ENCODE data around the gene SVIL.

SVIL gene, protein sequence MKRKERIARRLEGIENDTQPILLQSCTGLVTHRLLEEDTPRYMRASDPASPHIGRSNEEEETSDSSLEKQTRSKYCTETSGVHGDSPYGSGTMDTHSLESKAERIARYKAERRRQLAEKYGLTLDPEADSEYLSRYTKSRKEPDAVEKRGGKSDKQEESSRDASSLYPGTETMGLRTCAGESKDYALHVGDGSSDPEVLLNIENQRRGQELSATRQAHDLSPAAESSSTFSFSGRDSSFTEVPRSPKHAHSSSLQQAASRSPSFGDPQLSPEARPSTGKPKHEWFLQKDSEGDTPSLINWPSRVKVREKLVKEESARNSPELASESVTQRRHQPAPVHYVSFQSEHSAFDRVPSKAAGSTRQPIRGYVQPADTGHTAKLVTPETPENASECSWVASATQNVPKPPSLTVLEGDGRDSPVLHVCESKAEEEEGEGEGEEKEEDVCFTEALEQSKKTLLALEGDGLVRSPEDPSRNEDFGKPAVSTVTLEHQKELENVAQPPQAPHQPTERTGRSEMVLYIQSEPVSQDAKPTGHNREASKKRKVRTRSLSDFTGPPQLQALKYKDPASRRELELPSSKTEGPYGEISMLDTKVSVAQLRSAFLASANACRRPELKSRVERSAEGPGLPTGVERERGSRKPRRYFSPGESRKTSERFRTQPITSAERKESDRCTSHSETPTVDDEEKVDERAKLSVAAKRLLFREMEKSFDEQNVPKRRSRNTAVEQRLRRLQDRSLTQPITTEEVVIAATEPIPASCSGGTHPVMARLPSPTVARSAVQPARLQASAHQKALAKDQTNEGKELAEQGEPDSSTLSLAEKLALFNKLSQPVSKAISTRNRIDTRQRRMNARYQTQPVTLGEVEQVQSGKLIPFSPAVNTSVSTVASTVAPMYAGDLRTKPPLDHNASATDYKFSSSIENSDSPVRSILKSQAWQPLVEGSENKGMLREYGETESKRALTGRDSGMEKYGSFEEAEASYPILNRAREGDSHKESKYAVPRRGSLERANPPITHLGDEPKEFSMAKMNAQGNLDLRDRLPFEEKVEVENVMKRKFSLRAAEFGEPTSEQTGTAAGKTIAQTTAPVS (N-terminal part only)

GRCh38 chr10:29634764-29635625 is at the start of gene SVIL:
Gene SVIL, minus strand, starts transcription at chr10:29634971. Its CDS starts 79,913 bp downstream, at chr10:29555058.
- DNase-seq (ENCODE audit: low read depth): no peak

DNA sequence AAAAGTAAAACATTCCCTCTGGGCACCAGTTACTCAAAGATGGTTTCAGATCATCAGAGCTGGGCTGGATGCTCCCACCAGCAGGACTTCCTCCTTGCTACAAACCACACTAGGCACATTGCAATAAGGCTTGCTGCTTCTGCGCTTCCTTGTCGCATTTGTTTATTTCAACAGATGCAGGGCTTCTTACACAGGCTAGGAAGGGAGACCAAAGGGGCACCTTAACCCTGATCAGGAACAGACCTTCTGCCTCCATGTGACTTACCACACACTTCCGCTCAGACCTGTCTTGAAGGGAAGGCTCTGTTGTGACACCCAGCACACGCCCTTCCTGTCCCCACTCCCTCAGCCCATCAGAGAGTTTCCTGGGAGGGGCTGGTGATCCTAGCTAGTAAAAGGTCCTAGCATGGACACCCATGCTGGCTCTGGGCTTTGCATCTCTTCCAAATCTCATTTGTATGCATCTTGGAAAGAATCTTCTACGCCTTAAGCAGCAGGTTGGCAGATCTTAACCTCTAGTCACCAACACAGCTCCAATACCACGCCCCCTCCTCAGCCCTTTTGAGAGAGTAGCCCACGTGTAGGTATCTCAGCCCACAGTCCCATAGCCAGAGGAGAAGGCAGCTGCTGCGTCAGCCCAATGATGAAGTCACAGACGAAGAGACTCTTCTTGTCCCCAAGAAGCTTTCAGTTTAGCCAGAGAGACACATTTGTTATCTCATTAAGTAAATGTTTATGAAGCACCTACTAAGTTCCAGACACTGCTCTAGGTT is 47.1 kb upstream of the SVIL start:
- peak; percentile 36 for DNase-seq (ENCODE audit: low read depth)

DNA sequence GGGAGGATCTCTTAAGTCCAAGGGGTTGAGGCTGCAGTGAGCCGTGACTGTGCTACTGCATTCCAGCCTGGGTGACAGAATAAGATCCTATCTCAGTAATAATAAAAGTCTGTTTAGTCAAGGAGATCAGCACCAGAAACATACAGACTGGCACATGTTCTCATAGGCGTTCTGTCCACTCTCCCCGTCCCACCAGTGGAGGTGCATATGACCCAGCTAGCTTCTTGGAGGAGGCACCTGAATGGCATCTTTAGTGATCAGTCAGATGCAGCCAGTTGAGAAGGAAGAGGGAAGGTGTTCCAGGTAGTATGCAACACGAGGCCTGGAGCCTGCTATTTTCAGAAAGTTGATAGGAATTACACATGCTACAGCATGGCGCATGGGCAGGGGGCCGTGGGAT is 45.3 kb upstream of the SVIL start:
- DNase-seq (ENCODE audit: low read depth): no peak

DNA sequence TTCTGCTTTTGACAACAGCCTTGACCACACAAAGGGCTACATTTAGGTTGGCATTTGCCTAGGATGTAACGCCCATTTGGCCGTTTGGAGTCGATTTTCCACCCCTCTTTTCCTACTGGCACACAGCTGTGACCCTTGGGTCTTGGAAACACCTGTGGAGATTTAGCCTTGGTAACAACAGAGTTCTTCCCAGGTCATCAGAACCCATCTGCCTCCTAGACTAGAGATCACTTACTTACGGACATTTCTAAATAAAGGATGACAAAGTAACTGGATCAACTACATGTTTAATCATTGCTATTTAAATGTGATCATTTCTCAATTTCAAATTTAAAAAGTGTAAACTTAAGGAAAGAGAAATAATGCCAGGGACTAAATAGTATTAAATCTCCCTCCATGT is 42.0 kb upstream of the SVIL start:
- no peak for DNase-seq (ENCODE audit: low read depth)

DNA sequence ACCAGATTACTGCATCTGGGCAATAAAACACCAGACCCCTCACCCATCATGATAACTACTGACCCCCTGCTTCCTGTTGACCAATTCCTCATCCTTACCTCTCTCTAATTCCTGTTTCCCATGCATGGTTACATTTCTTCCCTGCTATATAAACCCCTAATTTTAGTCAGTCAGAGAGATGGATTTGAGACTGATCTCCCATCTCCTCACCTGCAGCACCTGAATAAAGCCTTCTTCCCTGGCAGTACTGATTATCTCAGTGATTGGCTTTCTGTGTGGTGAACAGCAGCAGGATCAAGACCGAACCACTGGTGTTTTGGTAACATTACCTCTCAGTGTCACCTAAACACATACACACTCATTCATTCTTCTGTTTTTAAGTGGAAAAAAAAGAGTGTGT is 41.2 kb upstream of the SVIL start:
- DNase-seq (ENCODE audit: low read depth): no peak

DNA sequence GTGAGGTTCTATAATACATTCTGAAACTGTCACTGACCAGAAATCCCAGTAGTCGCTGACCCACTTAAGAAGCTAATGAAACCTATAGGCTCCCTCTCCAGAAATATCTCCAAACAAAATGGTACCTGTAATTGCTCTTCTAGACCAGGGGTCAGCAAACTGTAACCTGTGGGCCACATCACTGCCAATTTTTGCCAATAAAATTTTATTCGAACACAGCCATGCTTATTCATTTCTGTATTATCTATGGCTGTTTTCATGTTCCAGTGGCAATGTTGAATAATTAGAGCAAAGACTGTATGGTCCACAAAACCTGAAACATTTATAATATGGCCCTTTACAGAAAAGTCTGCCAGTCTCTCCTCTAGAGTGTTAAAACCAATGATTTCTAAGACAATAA is 37.2 kb upstream of the SVIL start:
- DNase-seq (ENCODE audit: low read depth): no peak

DNA sequence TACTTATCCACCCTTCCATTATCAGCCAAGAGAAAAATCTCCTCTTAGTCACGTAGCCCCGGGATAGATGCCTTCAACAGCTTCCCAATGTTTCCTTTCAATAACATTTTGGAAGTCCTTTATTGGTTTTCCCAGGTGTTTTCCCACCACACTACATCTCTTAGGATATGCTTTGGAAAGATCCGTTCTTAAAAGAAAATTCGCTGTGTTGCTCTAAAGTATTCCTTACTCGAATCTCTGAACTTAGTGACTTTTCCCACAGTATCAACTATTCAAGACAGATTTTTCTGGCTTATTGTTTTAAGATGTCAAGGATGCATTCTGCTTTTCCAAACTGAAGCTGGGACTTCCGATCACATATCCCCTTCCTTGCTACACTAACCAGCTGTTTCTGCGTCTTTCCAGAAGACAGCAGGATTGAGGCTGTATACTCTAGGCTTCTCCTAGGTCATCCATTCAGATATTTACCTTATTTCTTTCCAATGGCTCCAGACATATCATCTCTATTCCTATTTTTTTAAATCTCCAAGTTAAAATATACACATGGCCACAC is 36.5 kb upstream of the SVIL start:
- no peak for DNase-seq (ENCODE audit: low read depth)

- no peak for DNase-seq (ENCODE audit: low read depth)
These were observed 36.0 kb upstream of the SVIL start for GRCh38 chr10:29670761-29671160.

GRCh38 chr10:29669149-29669548 is 34.4 kb upstream of the SVIL start:
- no peak for DNase-seq (ENCODE audit: low read depth)

- DNase-seq (ENCODE audit: low read depth): no peak
These were observed 33.9 kb upstream of the SVIL start for GRCh38 chr10:29668628-29669027.

DNA sequence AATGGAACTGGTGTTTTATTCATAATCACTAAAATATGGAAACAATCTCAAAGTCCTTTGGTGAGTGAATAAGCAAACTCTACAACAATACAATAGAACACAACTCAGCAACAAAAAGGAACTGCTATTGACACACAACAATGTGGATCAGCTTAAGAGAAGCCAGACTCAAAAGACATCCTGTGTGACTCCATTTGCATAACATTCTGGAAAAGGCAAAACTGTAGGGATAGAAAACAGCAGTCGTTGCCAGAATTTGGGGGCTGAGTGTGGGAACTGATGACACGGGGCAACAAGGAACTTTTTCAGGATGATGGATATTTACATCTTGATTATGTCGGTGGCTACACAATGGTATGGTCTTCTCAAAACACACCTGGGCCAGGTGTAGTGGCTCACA is 32.4 kb upstream of the SVIL start:
- DNase-seq (ENCODE audit: low read depth): no peak

DNA sequence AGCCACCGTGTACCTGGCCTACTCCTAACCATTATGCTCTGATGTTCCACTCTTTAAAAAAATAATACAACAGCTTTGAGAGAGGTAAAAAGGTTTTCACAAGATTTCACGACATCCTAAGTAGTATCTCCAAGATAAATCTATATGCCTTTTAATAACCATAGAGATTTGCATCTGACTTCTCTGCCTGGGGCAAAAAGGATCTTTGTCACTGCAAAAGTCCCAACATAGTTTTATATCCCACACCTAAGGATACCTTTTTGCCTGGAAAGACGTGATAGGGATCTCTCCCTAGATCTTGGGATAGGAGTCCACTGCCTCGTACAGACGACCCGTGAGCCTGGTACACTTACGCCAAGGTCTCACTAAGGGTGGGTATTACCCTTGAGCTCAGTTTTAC is 31.4 kb upstream of the SVIL start:
- no peak for DNase-seq (ENCODE audit: low read depth)

DNA sequence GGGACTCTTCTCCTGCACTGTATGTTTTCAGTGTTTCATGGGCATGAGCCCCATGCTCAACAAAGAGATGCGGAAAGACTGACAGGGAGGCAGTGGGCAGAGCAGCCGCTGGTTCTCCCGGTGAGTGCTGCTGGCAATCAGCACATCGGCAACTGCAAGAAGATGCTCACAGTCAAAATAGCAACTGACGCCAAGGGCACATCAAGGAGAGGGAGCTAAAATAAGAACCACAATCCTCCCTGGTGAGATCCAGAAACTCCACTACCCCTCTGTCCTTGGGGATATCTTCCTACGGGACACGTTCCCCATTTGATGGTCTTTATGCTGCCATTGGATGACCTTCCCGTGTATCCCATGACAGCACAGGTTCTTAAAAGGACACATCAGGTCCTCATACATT is 28.9 kb upstream of the SVIL start:
- DNase-seq (ENCODE audit: low read depth): no peak

DNA sequence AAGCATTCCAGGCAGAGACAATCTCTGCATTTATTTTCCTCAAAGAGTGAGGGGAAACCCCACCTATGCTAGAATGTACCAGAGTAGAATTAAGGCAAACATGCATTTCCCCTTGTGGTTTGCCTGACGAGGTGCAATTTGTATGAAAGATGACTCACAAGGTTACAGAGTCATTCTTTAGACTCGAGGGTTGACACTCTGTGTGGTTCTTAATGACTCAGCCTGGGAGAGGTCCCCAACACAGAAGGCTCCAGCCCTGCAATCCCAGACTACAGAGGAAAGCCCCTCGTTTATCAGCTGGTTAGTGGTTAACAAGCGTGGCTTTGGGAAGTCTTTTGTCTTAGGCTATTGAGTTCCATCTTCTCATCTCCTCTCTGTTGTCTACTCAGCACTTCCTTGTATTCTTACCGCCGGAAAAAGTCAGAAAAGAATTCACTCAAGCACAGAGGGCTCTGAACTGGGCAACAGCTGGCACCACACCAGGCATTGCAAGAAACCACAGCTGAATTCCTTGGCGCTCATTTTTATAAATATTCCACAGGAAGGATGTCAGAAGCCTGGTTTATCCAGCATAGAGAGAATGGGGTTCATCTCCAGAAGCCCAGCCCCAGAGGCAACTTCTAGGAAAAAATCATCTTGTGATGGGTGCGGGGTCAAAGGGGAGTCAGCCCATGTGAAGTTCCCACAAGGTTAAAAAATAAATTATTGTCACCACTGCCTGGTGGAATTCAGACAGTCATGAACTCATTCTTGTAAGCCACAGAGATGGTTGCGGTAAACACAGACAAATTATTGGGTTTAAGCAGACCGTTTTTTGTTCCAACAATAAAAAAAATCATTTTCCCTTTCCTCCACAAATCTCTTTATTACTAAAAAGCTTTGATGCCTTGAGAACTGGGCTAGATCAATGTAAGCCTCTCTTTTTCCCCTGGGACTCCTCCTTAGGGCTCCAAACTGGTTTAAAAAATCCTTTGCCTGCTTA is 24.5 kb upstream of the SVIL start:
- peak; percentile 57 for DNase-seq (ENCODE audit: low read depth)

DNA sequence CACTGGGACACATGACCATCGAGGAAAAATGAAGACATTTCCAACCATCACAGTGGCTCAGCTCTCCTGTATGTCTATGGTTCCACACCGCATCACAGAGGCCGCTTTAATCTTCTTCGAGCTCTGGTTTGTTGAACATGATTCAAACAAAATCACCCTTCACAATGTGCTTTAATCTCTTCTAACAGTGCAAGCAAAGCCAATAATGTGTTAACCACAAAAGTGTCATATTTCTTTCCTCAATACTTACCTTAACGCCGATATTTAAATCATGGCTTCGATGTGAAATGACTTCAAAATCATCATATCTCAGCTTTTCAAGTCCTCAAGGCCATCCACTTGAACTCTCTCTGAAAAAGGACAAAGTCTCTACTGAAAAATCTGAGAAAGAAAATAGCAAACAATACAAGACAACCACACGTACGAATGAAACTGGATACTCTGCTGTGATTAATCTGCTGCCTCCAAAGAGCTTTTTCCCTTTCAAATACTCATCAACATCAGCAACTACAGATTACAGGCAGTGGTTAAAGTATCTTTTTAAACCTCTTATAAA is 23.0 kb upstream of the SVIL start:
- DNase-seq (ENCODE audit: low read depth): no peak

GRCh38 chr10:29656451-29656992 is 21.8 kb upstream of the SVIL start:
- no peak for DNase-seq (ENCODE audit: low read depth)

GRCh38 chr10:29652192-29652591 is 17.4 kb upstream of the SVIL start:
- no peak for DNase-seq (ENCODE audit: low read depth)

DNA sequence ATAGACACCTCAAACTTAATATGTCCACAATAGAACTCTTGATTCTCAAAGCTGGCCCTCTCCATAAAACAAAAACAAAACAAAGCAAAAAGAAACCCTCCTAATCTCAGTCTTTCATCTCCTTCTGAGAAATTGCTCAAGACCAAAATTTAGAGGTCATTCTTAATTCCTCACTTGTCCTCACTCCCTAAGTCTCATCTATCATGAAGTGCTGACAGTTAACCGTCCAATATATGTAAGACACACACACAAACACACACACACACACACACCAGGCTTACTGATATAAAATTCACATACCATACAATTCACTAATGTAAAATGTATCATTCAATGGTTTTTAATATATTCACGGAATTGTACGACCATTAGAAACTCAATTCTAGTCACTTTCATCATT is 17.0 kb upstream of the SVIL start:
- DNase-seq (ENCODE audit: low read depth): no peak

- no peak for DNase-seq (ENCODE audit: low read depth)
These were observed 15.8 kb upstream of the SVIL start for GRCh38 chr10:29650552-29650944.
